ENCODE data around the gene CTSO. TPM values are rescaled to one million over a fixed set of nuclear protein-coding genes. Genes with fewer than 3 reads are reported as not detected.

The CTSO gene
- total RNA-seq, 1 donor from 2014 or later, result 14.5 TPM

DNA sequence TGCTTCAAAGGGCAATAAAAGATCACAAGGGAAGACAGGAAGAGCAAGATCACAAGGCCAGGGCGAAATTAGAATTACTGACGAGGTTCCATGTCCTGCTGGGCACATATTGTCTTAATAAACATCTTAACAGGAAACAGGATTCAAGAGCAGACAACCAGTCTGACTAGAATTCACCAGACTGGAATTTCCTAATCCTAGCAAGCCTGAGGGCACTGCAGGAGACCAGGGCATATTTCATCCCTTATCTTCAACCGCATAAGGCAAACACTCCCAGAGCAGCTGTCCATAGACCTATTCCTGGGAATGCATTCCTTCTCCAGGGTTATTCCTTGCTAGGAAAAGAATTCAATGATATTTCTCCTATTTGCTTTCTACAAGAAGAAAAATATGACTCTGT lies 62.6 kb downstream of the CTSO start:
- no peak for DNase-seq (ENCODE audit: extremely low spot score in 2 of 2)
- intact Hi-C loops (cut with DNase I), result no loop called here
- no peaks in the 10 kb centered on the region for H3K9me3 ChIP-seq
- H3K27ac ChIP-seq, result no peak overlapping the region
- H3K4me1 ChIP-seq, result no peaks in the 10 kb centered on the region
- no peaks in the 10 kb centered on the region for H3K36me3 ChIP-seq
- no peaks in the 10 kb centered on the region for H3K27me3 ChIP-seq
- TF ChIP-seq POLR2AphosphoS5 (IDR thresholded peaks at IDR 0.05; ENCODE audit: insufficient read depth in 1 of 2, low read depth in 1 of 2) (no peak), POLR2A (IDR thresholded peaks at IDR 0.05) (no peak)
- TF ChIP-seq, protein P1, sequence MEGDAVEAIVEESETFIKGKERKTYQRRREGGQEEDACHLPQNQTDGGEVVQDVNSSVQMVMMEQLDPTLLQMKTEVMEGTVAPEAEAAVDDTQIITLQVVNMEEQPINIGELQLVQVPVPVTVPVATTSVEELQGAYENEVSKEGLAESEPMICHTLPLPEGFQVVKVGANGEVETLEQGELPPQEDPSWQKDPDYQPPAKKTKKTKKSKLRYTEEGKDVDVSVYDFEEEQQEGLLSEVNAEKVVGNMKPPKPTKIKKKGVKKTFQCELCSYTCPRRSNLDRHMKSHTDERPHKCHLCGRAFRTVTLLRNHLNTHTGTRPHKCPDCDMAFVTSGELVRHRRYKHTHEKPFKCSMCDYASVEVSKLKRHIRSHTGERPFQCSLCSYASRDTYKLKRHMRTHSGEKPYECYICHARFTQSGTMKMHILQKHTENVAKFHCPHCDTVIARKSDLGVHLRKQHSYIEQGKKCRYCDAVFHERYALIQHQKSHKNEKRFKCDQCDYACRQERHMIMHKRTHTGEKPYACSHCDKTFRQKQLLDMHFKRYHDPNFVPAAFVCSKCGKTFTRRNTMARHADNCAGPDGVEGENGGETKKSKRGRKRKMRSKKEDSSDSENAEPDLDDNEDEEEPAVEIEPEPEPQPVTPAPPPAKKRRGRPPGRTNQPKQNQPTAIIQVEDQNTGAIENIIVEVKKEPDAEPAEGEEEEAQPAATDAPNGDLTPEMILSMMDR (IDR thresholded peaks at IDR 0.05), result no peak
- H3K4me3 ChIP-seq, result no peak overlapping the region

DNA sequence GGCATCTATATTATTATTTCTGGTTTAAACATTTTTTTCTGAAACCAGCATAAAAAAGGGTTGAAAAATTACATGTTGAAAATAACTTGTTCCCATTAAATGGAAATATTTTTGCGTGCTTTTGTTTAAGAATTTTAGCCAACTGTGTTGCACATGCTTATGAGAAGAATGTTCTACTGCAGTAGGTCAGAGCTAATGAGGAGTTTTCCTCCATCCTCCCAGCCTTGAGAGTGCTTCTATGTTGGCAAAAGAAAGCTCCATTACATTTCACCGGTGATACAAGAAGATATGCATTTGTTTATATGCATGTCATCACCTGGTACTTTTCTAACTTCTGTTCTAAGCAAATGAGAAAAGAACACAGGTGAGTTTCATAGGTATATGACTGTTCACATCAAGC lies 63.7 kb downstream of the CTSO start:
- DNase-seq (ENCODE audit: extremely low spot score in 2 of 2), result no peak
- no peaks in the 10 kb centered on the region for H3K9me3 ChIP-seq
- no peaks in the 10 kb centered on the region for H3K36me3 ChIP-seq
- intact Hi-C loops (cut with DNase I), result no loop called here
- H3K4me1 ChIP-seq, result no peaks in the 10 kb centered on the region
- H3K27me3 ChIP-seq, result no peaks in the 10 kb centered on the region
- TF ChIP-seq POLR2A (IDR thresholded peaks at IDR 0.05) (no peak), POLR2AphosphoS5 (IDR thresholded peaks at IDR 0.05; ENCODE audit: insufficient read depth in 1 of 2, low read depth in 1 of 2) (no peak)
- TF ChIP-seq, protein P1 (IDR thresholded peaks at IDR 0.05), result no peak
- no peak overlapping the region for H3K27ac ChIP-seq
- no peak overlapping the region for H3K4me3 ChIP-seq

DNA sequence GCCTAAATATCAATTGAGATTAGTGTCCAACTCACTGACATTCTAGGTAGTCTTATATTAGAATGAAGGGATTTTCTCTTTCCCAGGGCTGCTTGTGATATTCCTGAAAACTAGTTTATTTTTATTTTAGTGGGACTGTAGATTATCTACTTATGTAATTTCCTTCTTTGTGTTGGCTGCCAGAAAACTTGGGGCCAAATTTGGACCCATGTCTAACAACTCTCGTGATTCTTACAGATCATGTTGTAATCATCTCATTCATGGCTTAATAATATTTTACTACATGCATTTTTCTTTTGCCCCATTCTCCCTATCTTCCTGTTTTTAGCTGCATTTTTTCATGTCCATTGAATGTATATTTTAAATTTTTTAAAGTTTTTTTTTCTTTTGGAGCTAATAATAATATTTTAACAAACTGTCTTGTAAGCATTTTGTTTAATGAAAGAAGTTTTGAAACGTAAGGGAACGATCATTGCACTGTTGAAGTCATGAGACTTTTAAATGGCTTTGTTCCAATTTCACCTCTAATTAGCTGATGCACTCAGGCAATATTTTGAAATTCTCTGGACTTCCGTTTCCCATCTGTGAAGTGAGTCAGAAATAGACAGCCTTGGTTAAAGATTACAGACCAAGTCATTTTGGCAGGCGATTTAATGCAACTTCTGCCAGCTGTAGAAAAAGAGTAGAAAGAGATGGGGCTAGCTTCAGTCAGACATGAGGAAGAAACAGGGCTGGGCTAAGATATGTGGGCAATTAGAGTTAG lies 64.5 kb downstream of the CTSO start:
- Histone ChIP-seq H3K4me3 (no peak overlapping the region), H3K27me3 (no peaks in the 10 kb centered on the region), H3K9me3 (no peaks in the 10 kb centered on the region), H3K36me3 (no peaks in the 10 kb centered on the region), H3K27ac (no peak overlapping the region), H3K4me1 (no peaks in the 10 kb centered on the region)
- TF ChIP-seq POLR2AphosphoS5 (IDR thresholded peaks at IDR 0.05; ENCODE audit: insufficient read depth in 1 of 2, low read depth in 1 of 2) (no peak), POLR2A (IDR thresholded peaks at IDR 0.05) (no peak)
- TF ChIP-seq, protein P1 (IDR thresholded peaks at IDR 0.05), result no peak
- intact Hi-C loops (cut with DNase I), result no loop called here
- no peak for DNase-seq (ENCODE audit: extremely low spot score in 2 of 2)

DNA sequence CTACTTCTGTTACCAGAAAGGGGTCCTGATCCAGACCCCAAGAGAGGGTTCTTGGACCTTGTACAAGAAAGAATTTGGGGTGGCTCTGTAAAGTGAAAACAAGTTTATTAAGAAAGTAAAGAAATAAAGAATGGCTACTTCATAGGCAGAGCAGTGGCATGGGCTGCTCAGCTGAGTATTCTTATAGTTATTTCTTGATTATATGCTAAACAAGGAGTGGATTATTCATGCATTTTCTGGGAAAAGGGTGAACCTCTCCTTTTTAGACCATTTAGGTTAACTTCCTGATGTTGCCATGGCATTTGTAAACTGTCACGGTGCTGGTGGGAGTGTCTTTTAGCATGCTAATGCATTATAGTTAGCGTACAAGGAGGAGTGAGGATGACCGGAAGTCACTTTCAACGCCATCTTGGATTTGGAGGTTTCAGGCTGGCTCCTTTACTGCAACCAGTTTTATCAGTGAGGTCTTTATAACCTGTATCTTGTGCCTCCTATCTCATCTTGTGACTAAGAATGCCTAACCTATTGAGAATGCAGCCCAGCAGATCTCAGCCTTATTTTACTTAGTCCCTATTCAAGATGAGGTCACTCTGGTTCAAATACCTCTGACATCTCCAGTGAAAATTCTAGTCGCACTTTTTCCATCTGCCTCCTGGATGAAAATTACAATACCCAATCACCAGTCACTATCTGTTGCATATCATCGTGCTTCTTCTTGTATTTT lies 65.7 kb downstream of the CTSO start:
- Histone ChIP-seq H3K9me3 (no peaks in the 10 kb centered on the region), H3K4me3 (no peak overlapping the region), H3K27ac (no peak overlapping the region), H3K4me1 (no peaks in the 10 kb centered on the region), H3K27me3 (no peaks in the 10 kb centered on the region), H3K36me3 (no peaks in the 10 kb centered on the region)
- no peak for TF ChIP-seq POLR2A (IDR thresholded peaks at IDR 0.05)
- TF ChIP-seq, protein P1 (IDR thresholded peaks at IDR 0.05), result no peak
- no peak for TF ChIP-seq POLR2AphosphoS5 (IDR thresholded peaks at IDR 0.05; ENCODE audit: insufficient read depth in 1 of 2, low read depth in 1 of 2)
- intact Hi-C loops (cut with DNase I), result no loop called here
- no peak for DNase-seq (ENCODE audit: extremely low spot score in 2 of 2)

DNA sequence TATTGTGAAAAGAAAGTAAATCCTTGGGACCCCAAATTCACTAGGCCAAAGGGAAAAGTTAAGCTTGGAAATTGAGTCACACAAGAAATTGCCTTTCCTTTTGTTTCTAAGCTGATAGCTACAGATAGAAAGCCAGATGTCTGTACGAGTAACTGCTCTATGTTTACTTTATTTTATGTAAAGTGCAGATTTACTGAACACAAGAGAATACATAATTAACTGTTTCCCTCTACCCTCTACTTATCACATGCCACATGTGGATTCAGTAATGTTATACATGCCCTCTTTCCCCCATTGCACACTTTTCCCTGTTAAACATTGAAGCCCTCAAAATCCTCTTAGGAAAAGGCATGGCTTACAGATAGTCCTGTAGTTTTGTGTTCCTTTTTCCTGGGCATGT lies 66.6 kb downstream of the CTSO start:
- Histone ChIP-seq H3K9me3 (no peaks in the 10 kb centered on the region), H3K4me3 (no peak overlapping the region), H3K4me1 (no peaks in the 10 kb centered on the region), H3K27me3 (no peaks in the 10 kb centered on the region), H3K27ac (no peak overlapping the region), H3K36me3 (no peaks in the 10 kb centered on the region)
- TF ChIP-seq, protein P1 (IDR thresholded peaks at IDR 0.05), result no peak
- TF ChIP-seq POLR2A (IDR thresholded peaks at IDR 0.05) (no peak), POLR2AphosphoS5 (IDR thresholded peaks at IDR 0.05; ENCODE audit: insufficient read depth in 1 of 2, low read depth in 1 of 2) (no peak)
- no peak for DNase-seq (ENCODE audit: extremely low spot score in 2 of 2)
- intact Hi-C loops (cut with DNase I), result no loop called here
